ENCODE measurements around the gene FES.
"Not testable (repeated sequence)": the region's sequence is repeated elsewhere in the genome, so short reads cannot be mapped to it uniquely, and the experiment has no call there.

The FES gene

GRCh38 chr15:90873998-90874605 lies 10.2 kb upstream of the FES start:
- H3K9me3 ChIP-seq (ENCODE audit: insufficient read depth, low read length, severe bottlenecking), result no peaks in the 10 kb centered on the region
- no peak overlapping the region for H3K4me3 ChIP-seq (ENCODE audit: low read depth in 1 of 2, low read length in 2 of 2)
- H3K79me2 ChIP-seq (ENCODE audit: insufficient read depth, low read length), result peaks cover 11% of the 10 kb centered on the region
- TF ChIP-seq EZH2 (IDR thresholded peaks at IDR 0.05; ENCODE audit: borderline replicate concordance, low read depth, low read length, severe bottlenecking), result no peak
- TF ChIP-seq, protein P1, sequence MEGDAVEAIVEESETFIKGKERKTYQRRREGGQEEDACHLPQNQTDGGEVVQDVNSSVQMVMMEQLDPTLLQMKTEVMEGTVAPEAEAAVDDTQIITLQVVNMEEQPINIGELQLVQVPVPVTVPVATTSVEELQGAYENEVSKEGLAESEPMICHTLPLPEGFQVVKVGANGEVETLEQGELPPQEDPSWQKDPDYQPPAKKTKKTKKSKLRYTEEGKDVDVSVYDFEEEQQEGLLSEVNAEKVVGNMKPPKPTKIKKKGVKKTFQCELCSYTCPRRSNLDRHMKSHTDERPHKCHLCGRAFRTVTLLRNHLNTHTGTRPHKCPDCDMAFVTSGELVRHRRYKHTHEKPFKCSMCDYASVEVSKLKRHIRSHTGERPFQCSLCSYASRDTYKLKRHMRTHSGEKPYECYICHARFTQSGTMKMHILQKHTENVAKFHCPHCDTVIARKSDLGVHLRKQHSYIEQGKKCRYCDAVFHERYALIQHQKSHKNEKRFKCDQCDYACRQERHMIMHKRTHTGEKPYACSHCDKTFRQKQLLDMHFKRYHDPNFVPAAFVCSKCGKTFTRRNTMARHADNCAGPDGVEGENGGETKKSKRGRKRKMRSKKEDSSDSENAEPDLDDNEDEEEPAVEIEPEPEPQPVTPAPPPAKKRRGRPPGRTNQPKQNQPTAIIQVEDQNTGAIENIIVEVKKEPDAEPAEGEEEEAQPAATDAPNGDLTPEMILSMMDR (IDR thresholded peaks at IDR 0.05; ENCODE audit: borderline replicate concordance, extremely low read depth, low read length, poor library complexity, severe bottlenecking), result no peak
- H3K4me1 ChIP-seq (ENCODE audit: insufficient read depth, low read length), result peaks cover 34% of the 10 kb centered on the region
- no peaks in the 10 kb centered on the region for H3K27me3 ChIP-seq (ENCODE audit: insufficient read depth, low read length, poor library complexity)
- peaks cover 31% of the 10 kb centered on the region for H3K36me3 ChIP-seq (ENCODE audit: insufficient read depth, low read length)
- H3K9ac ChIP-seq (ENCODE audit: low read depth, low read length), result no peak overlapping the region
- H3K4me2 ChIP-seq (ENCODE audit: insufficient read depth, low read length), result no peak overlapping the region
- H4K20me1 ChIP-seq (ENCODE audit: insufficient read depth, low read length), result peaks cover 10% of the 10 kb centered on the region
- ATAC-seq (ENCODE audit: insufficient read depth, low read depth) (no peak), DNase-seq (no peak)
- H2AFZ ChIP-seq (ENCODE audit: low read depth, low read length), result no peak overlapping the region
- H3K27ac ChIP-seq (ENCODE audit: low read length), result no peak overlapping the region

DNA sequence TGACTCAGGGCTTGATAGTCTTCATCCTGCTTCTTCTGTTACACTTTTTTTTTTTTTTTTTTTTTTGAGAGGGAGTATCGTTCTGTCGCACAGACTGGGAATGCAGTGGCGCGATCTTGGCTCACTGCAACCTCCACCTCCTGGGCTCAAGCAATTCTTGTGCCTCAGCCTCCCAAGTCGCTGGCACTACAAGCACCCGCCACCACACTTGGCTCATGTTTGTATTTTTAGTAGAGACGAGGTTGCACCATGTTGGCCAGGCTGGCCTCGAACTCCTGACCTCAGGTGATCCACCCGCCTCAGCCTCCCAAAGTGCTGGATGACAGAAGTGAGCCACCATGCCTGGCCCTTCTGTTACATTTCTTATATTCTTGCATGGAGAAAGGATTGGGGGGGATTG lies 9.3 kb upstream of the FES start:
- Histone ChIP-seq H3K36me3 (ENCODE audit: insufficient read depth, low read length) (peaks cover 40% of the 10 kb centered on the region), H3K4me1 (ENCODE audit: insufficient read depth, low read length) (peaks cover 26% of the 10 kb centered on the region)
- not testable (repeated sequence) for H3K4me2 ChIP-seq (ENCODE audit: insufficient read depth, low read length)

GRCh38 chr15:90875549-90875981 lies 8.7 kb upstream of the FES start:
- peaks cover 10% of the 10 kb centered on the region for H4K20me1 ChIP-seq (ENCODE audit: insufficient read depth, low read length)
- no peaks in the 10 kb centered on the region for H3K27me3 ChIP-seq (ENCODE audit: insufficient read depth, low read length, poor library complexity)
- peaks cover 46% of the 10 kb centered on the region for H3K36me3 ChIP-seq (ENCODE audit: insufficient read depth, low read length)
- peaks cover 11% of the 10 kb centered on the region for H3K79me2 ChIP-seq (ENCODE audit: insufficient read depth, low read length)
- no peak overlapping the region for H2AFZ ChIP-seq (ENCODE audit: low read depth, low read length)
- TF ChIP-seq, protein P1 (IDR thresholded peaks at IDR 0.05; ENCODE audit: borderline replicate concordance, extremely low read depth, low read length, poor library complexity, severe bottlenecking), result no peak
- no peak for TF ChIP-seq EZH2 (IDR thresholded peaks at IDR 0.05; ENCODE audit: borderline replicate concordance, low read depth, low read length, severe bottlenecking)
- H3K9ac ChIP-seq (ENCODE audit: low read depth, low read length), result no peak overlapping the region
- no peaks in the 10 kb centered on the region for H3K9me3 ChIP-seq (ENCODE audit: insufficient read depth, low read length, severe bottlenecking)
- no peak overlapping the region for H3K4me2 ChIP-seq (ENCODE audit: insufficient read depth, low read length)
- ATAC-seq (ENCODE audit: insufficient read depth, low read depth) (no peak), DNase-seq (no peak)
- peaks cover 20% of the 10 kb centered on the region for H3K4me1 ChIP-seq (ENCODE audit: insufficient read depth, low read length)
- no peak overlapping the region for H3K4me3 ChIP-seq (ENCODE audit: low read depth in 1 of 2, low read length in 2 of 2)
- H3K27ac ChIP-seq (ENCODE audit: low read length), result no peak overlapping the region

More for the DNA sequence above, 9.3 kb upstream of the FES start:
- not testable (repeated sequence) for ATAC-seq (ENCODE audit: insufficient read depth, low read depth); H3K4me3 ChIP-seq (ENCODE audit: low read depth in 1 of 2, low read length in 2 of 2); DNase-seq; H3K27me3 ChIP-seq (ENCODE audit: insufficient read depth, low read length, poor library complexity); H4K20me1 ChIP-seq (ENCODE audit: insufficient read depth, low read length); H3K27ac ChIP-seq (ENCODE audit: low read length); H2AFZ ChIP-seq (ENCODE audit: low read depth, low read length); H3K9ac ChIP-seq (ENCODE audit: low read depth, low read length); H3K9me3 ChIP-seq (ENCODE audit: insufficient read depth, low read length, severe bottlenecking)
- peaks cover 11% of the 10 kb centered on the region for H3K79me2 ChIP-seq (ENCODE audit: insufficient read depth, low read length)

- no peak overlapping the region for H3K27ac ChIP-seq (ENCODE audit: low read length)
- no peaks in the 10 kb centered on the region for H3K27me3 ChIP-seq (ENCODE audit: insufficient read depth, low read length, poor library complexity)
- no peak for TF ChIP-seq EZH2 (IDR thresholded peaks at IDR 0.05; ENCODE audit: borderline replicate concordance, low read depth, low read length, severe bottlenecking)
- TF ChIP-seq, protein P1 (IDR thresholded peaks at IDR 0.05; ENCODE audit: borderline replicate concordance, extremely low read depth, low read length, poor library complexity, severe bottlenecking), result no peak
- no peak for ATAC-seq (ENCODE audit: insufficient read depth, low read depth)
- H3K4me2 ChIP-seq (ENCODE audit: insufficient read depth, low read length), result no peak overlapping the region
- no peak for DNase-seq
- peaks cover 50% of the 10 kb centered on the region for H3K36me3 ChIP-seq (ENCODE audit: insufficient read depth, low read length)
- H3K79me2 ChIP-seq (ENCODE audit: insufficient read depth, low read length), result peaks cover 11% of the 10 kb centered on the region
- H3K4me3 ChIP-seq (ENCODE audit: low read depth in 1 of 2, low read length in 2 of 2), result no peak overlapping the region
- no peak overlapping the region for H2AFZ ChIP-seq (ENCODE audit: low read depth, low read length)
- peaks cover 15% of the 10 kb centered on the region for H3K4me1 ChIP-seq (ENCODE audit: insufficient read depth, low read length)
- H3K9me3 ChIP-seq (ENCODE audit: insufficient read depth, low read length, severe bottlenecking), result no peaks in the 10 kb centered on the region
- no peak overlapping the region for H3K9ac ChIP-seq (ENCODE audit: low read depth, low read length)
- H4K20me1 ChIP-seq (ENCODE audit: insufficient read depth, low read length), result peaks cover 10% of the 10 kb centered on the region
Measured at GRCh38 chr15:90876046-90876445, 8.3 kb upstream of the FES start.
